Type B pancreatic cell (in vitro differentiated cells): ENCODE results near the gene OVAAL. TPM values are rescaled to one million over a fixed set of nuclear protein-coding genes. Genes with fewer than 3 reads are reported as not detected.

Source experiments
- DNase-seq: peaks from one replicate; pipeline ENCODE4 v3.0.0; 2021; ENCODE audit warnings: mixed read lengths; ENCODE audit not compliant: unreplicated experiment; ENCODE audit errors: extremely low spot score
- H3K27ac Mint-ChIP-seq: 2 replicates; pipeline ENCODE4 v1.8.0; 2021; ENCODE audit warnings: mild to moderate bottlenecking, mixed read lengths
- H3K27me3 Mint-ChIP-seq: 2 replicates; pipeline ENCODE4 v1.8.0; 2021; ENCODE audit warnings: mixed read lengths
- H3K36me3 Mint-ChIP-seq: 2 replicates; pipeline ENCODE4 v1.8.0; 2021; ENCODE audit warnings: mixed read lengths
- H3K4me1 Mint-ChIP-seq: one replicate; pipeline ENCODE4 v1.8.0; 2021; ENCODE audit warnings: mixed read lengths; ENCODE audit not compliant: unreplicated experiment
- H3K4me3 Mint-ChIP-seq: 2 replicates; pipeline ENCODE4 v1.8.0; 2021; ENCODE audit warnings: mild to moderate bottlenecking, mixed read lengths
- H3K9me3 Mint-ChIP-seq: 2 replicates; pipeline ENCODE4 v1.8.0; 2021; ENCODE audit warnings: mixed read lengths
- total RNA-seq: library from RNA; stranded (reverse); gene quantifications from 2 replicates; pipeline ENCODE4 v1.2.1, GENCODE V29; 2021; ENCODE audit warnings: low replicate concordance
- TF ChIP-seq, protein P1 (sequence below): fragments of 200-600 bp; sonication (generic); conservative IDR thresholded peaks from 2 replicates; pipeline ENCODE4 v1.5.0; 2021; ENCODE audit warnings: antibody characterized with exemption, mild to moderate bottlenecking

OVAAL gene
- total RNA-seq, 1 donor from 2014 or later: not detected

DNA sequence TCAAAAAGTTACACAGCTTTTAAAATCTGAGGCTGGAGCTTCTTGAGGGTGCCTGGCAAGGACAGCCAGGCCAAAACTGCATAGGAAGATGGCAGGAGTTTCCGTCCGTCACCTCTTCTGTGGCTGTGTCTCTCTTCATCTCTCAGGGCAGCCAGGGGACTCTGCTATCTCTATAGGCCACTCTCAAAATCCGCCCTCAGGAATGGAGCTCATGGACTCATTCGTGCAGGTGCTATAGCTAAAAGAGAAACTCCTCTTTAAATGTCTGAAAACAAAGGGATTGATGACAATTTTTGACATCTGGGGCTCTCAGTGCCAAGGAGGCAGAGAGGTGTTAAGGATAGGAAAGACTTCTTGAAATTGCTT, 27.2 kb downstream of the OVAAL start:
- Mint-ChIP-seq H3K9me3 (peaks cover 4% of the 10 kb centered on the region), H3K4me3 (no peak overlapping the region), H3K27me3 (peaks cover 3% of the 10 kb centered on the region), H3K27ac (peak overlapping the region; percentile 83), H3K4me1 (peaks cover 23% of the 10 kb centered on the region), H3K36me3 (no peaks in the 10 kb centered on the region)
- no peak for DNase-seq
- TF ChIP-seq, protein P1, sequence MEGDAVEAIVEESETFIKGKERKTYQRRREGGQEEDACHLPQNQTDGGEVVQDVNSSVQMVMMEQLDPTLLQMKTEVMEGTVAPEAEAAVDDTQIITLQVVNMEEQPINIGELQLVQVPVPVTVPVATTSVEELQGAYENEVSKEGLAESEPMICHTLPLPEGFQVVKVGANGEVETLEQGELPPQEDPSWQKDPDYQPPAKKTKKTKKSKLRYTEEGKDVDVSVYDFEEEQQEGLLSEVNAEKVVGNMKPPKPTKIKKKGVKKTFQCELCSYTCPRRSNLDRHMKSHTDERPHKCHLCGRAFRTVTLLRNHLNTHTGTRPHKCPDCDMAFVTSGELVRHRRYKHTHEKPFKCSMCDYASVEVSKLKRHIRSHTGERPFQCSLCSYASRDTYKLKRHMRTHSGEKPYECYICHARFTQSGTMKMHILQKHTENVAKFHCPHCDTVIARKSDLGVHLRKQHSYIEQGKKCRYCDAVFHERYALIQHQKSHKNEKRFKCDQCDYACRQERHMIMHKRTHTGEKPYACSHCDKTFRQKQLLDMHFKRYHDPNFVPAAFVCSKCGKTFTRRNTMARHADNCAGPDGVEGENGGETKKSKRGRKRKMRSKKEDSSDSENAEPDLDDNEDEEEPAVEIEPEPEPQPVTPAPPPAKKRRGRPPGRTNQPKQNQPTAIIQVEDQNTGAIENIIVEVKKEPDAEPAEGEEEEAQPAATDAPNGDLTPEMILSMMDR: no peak

DNA sequence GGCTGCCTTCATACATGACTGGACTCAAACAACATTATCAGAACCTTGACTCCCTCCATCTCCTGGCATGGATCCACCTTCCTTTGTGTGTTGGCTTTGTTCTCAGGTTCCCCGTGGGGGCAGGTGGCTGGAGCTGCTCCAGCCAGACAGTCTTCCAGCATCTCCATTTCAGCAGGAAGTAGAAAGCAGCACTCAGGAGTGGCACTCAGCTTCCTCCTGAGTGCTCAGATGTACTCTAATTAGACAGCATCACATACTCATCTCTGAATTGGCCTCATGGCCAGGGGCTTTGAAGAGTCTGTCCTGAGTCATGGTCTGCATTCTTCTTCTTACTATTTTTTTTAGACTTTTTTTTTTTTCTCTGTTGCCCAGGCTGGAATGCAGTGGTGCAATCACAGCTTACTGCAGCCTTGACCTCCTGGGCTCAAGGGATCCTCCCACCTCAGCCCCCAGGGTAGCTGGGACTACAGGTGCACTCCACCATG, 27.9 kb downstream of the OVAAL start:
- TF ChIP-seq, protein P1: no peak
- Mint-ChIP-seq H3K27me3 (peaks cover 3% of the 10 kb centered on the region), H3K27ac (peak overlapping the region; percentile 88), H3K9me3 (peaks cover 4% of the 10 kb centered on the region), H3K4me1 (peaks cover 23% of the 10 kb centered on the region), H3K4me3 (peak overlapping the region; percentile 62), H3K36me3 (no peaks in the 10 kb centered on the region)
- DNase-seq: no peak

DNA sequence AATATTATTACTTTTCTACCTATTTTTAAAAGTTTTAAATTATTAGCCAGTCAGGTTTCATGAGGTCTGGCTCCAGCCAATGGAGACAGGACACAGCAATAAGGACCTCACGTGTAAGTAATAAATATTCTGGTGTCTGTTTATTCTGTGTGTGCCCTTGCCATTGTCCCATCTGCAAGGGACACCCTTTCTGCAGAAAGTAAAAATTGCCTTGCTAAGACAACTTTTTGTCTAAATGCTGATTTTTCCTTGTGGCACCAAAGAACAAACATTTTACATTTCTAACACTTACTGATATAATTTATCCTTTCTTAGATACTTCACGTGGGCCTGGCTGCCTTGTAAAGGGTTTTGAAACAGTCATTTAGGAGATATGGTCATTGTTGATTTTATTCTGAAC, 29.4 kb downstream of the OVAAL start:
- peaks cover 24% of the 10 kb centered on the region for H3K4me1 Mint-ChIP-seq
- H3K9me3 Mint-ChIP-seq: peaks cover 4% of the 10 kb centered on the region
- DNase-seq: no peak
- H3K36me3 Mint-ChIP-seq: no peaks in the 10 kb centered on the region
- TF ChIP-seq, protein P1: no peak
- H3K4me3 Mint-ChIP-seq: no peak overlapping the region
- peaks cover 3% of the 10 kb centered on the region for H3K27me3 Mint-ChIP-seq
- H3K27ac Mint-ChIP-seq: no peak overlapping the region

DNA sequence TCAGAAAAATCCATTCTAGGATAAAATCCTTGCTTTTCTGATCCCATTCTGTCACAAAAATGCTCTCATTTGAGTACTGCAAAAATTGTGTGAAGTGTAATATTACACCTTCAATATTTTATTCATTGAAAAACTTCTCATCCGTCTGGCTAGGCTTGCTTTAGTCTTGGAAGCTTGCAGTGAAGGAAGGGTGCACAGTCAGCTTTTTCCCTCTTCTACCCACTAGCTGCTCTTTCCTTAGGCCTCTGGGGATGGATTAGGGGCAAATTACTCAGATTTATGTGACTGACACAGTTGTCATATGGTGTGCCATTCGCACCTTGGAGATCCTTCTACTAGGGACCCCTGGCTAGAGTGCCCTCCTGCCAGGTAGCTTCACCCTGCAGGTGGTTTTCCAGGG, 32.1 kb downstream of the OVAAL start:
- Mint-ChIP-seq H3K4me3 (no peak overlapping the region), H3K9me3 (peaks cover 4% of the 10 kb centered on the region), H3K27ac (no peak overlapping the region), H3K4me1 (peaks cover 22% of the 10 kb centered on the region), H3K36me3 (no peaks in the 10 kb centered on the region), H3K27me3 (peaks cover 10% of the 10 kb centered on the region)
- DNase-seq: no peak
- TF ChIP-seq, protein P1: no peak

DNA sequence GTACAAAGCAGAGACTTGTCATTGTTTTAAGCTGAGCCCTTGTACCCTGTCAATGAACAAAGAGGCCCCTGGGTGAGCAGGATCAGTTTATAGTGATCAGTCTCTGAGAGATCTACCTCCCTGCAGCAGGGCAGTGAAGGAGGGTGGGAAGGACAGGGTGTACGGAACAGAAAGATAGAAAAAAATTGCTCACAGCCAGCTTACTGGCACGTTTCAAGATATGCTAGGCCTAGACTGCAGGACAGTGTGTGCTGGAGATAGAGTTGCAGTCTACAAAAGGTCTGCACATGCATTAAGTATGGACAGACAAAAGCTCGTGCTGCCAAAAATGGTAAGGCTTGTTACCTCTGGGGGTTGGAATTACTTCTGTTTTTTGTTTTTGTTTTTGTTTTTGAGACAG, 34.6 kb downstream of the OVAAL start:
- H3K27ac Mint-ChIP-seq: no peak overlapping the region
- no peaks in the 10 kb centered on the region for H3K9me3 Mint-ChIP-seq
- no peak for DNase-seq
- TF ChIP-seq, protein P1: no peak
- peaks cover 10% of the 10 kb centered on the region for H3K27me3 Mint-ChIP-seq
- H3K4me1 Mint-ChIP-seq: peaks cover 21% of the 10 kb centered on the region
- no peaks in the 10 kb centered on the region for H3K36me3 Mint-ChIP-seq
- no peak overlapping the region for H3K4me3 Mint-ChIP-seq

DNA sequence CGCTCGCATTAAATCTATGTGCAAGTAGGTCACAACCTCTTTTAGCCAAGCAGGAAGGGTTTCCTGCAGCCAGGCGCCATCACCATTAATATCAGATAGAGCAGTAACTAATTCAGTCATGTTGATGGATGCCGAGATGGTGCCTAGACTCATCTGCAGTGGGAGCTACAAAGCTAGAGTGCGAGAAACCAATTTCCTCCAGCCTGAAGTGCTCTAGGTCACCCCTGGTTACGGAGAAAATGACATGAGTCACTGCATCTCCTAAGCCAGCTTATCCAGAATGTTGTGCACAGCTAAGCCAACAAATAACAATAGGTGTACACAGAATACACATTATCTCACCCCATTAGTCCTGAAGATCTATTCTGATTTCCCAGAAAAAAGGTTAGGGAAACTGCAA, 36.0 kb downstream of the OVAAL start:
- H3K4me3 Mint-ChIP-seq: no peak overlapping the region
- no peaks in the 10 kb centered on the region for H3K36me3 Mint-ChIP-seq
- H3K4me1 Mint-ChIP-seq: peaks cover 30% of the 10 kb centered on the region
- DNase-seq: no peak
- H3K9me3 Mint-ChIP-seq: no peaks in the 10 kb centered on the region
- H3K27ac Mint-ChIP-seq: no peak overlapping the region
- peaks cover 10% of the 10 kb centered on the region for H3K27me3 Mint-ChIP-seq
- TF ChIP-seq, protein P1: no peak
